RCC 7860 (cell line): ENCODE measurements around the gene PAWR.
"Not testable (repeated sequence)": the region's sequence is repeated elsewhere in the genome, so short reads cannot be mapped to it uniquely, and the experiment has no call there.

Source experiments
- DNase-seq: peaks from one replicate; pipeline ENCODE4 v3.0.0-alpha.2; 2015; ENCODE audit warnings: low spot score
- FAIRE-seq: peaks from 2 replicates; lab custom pipeline; 2012; peaks lifted over from hg19 to GRCh38; lab: Jason Lieb, UNC

The PAWR gene

GRCh38 chr12:79557690-79558315, 133.0 kb downstream of the PAWR start:
- DNase-seq (no peak), FAIRE-seq (no peak)

- DNase-seq (peak; percentile 72), FAIRE-seq (peak; percentile 79)
These were observed 135.5 kb downstream of the PAWR start for GRCh38 chr12:79555028-79555925.

- FAIRE-seq (no peak), DNase-seq (no peak)
These were observed 136.7 kb downstream of the PAWR start for GRCh38 chr12:79553863-79554574.

GRCh38 chr12:79552192-79552591, 138.6 kb downstream of the PAWR start:
- DNase-seq = no peak

GRCh38 chr12:79549531-79550271, 141.1 kb downstream of the PAWR start:
- DNase-seq = no peak
- no peak for FAIRE-seq

More at GRCh38 chr12:79552192-79552591, 138.6 kb downstream of the PAWR start:
- FAIRE-seq = no peak

GRCh38 chr12:79548610-79548924, 142.2 kb downstream of the PAWR start:
- no peak for FAIRE-seq

GRCh38 chr12:79547735-79548609, 142.8 kb downstream of the PAWR start:
- DNase-seq (peak; percentile 76), FAIRE-seq (peak; percentile 51)

More at GRCh38 chr12:79548610-79548924, 142.2 kb downstream of the PAWR start:
- DNase-seq = no peak

- DNase-seq (peak; percentile 99), FAIRE-seq (peak; percentile 84)
These were observed 143.6 kb downstream of the PAWR start for GRCh38 chr12:79547044-79547734.

- DNase-seq (peak; percentile 98), FAIRE-seq (peak; percentile 64)
These were observed 144.2 kb downstream of the PAWR start for GRCh38 chr12:79546466-79547043.

- FAIRE-seq, DNase-seq: not testable (repeated sequence)
These were observed 146.3 kb downstream of the PAWR start for GRCh38 chr12:79544439-79544838.

GRCh38 chr12:79537675-79538074, 153.1 kb downstream of the PAWR start:
- DNase-seq (no peak), FAIRE-seq (no peak)

GRCh38 chr12:79535751-79536150, 155.0 kb downstream of the PAWR start:
- DNase-seq = peak; percentile 40
- FAIRE-seq = no peak
